GM19438 (cell line): Measurements from ENCODE around the gene HS3ST3A1.
"Not testable (repeated sequence)": the region's sequence is repeated elsewhere in the genome, so short reads cannot be mapped to it uniquely, and the experiment has no call there.

Experiments used
- ATAC-seq: cut with Tn5 transposase; IDR thresholded peaks from one replicate; pipeline ENCODE4 v1.9.1; 2021; ENCODE audit warnings: low read depth; ENCODE audit not compliant: unreplicated experiment

The HS3ST3A1 gene

DNA sequence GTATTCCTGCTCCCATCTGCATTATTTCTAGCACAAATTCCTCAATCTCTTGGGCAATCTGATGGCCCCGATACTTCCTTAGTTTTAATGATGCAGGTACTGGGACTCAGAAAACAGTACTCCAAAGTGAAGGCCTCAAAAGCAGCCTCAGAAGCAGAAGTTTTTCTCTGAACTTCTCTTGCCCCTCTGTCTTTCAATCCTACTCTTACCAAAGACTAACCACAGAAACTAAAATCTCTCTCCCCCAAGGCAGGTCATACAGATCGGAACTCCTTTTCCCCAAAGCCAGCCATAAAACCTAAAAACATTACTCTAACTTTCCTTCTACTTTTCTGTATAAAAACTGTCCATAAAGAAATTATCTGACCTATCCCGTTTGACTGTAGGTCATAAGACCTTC is 103.5 kb downstream of the HS3ST3A1 start:
- ATAC-seq, result no peak

DNA sequence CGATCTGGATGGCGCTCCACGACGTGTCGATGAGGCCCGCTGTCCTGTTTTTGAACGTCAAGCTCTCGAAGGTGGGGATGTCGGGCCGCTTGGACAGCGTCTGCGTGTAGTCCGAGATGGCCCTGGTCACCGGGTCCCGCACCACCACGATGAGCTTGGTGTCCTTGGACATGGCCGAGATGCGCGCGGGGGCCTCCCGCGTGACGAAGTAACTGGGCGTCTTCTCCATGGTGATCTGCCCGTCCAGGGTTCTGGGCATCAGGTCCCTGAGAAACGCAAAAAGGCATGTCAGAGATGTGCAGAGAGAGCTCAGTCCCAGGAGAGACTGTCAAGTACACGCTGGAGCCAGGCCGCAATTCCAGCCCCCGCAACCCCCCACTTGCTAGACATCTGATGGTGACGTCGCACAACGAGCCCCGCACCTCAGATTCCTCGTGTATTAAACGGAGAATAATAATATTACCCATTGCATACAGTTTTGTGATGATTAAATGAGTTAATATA is 105.1 kb downstream of the HS3ST3A1 start:
- ATAC-seq, result not testable (repeated sequence)

DNA sequence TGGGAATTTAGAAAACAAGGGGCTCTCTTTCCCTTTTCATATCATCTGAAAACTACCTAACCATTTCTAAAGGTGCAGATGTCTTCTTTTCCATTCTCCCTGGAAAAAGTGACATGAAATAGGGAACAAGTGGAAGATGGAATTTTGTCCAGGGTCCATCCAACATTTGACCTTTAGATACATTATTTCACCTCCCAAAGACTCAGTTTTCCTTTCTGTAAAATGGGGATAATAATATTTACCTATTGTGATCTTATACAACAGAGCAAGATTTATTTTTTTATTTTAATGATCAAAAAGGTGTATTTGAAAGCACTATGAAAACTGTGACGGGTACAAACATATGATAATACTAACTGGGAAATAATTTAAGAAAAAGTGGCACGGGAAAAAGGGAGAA is 106.3 kb downstream of the HS3ST3A1 start:
- ATAC-seq, result no peak

DNA sequence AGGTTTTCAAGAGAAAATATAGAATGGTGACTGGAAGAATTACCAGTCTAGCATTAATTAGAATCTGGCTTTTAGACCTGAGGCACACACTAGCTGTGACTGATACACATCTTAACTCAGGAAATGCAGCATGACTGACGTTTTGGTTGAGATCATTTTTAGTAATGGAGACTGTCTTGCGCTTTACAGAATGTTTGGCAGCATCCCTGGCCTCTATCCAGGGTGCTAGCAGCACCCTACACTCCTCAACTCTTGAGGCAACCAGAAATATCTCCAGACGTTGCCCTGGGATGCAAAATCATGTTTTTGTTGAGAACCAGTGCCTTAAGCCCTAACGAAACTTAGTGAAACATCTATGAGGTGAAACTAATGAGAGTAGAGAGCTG is 109.0 kb downstream of the HS3ST3A1 start:
- ATAC-seq, result no peak

DNA sequence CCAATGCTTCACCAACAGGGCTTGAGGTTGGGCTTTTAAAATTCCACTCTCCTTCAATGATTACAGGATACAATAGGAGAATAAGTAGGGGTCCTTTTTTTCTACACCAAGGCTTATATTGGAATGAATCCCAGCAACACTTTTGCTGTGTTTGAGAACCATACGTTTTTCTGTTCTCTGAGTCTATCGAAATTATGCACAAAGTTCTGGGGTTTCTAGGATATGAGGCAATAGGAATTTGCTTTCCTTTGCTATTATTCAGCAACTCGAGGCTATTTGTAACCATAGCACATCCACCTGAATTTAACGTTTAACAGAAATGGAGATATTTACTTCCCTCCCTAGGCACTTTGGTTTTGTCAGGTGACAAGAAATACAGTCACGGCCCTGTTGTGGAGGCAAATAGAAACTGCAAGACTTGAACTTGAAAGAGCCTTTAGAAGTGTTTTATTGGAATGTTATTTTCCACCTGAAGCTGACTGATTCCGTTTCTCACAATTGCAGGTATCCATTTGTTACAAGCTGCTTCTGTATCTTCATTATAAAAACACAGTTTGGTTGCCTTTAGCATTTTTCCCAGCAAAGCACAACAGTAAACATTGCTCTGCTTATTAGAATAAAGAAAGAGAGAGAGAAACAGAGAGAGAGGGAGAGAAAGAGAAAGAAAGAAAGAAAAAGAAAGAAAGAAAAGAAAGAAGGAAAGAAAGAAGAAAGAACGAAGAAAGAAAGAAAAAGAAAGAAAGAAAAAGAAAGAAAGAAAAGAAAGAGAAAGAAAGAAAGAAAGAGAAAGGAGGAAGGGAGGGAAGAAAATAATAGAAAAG is 109.6 kb downstream of the HS3ST3A1 start:
- no peak for ATAC-seq

DNA sequence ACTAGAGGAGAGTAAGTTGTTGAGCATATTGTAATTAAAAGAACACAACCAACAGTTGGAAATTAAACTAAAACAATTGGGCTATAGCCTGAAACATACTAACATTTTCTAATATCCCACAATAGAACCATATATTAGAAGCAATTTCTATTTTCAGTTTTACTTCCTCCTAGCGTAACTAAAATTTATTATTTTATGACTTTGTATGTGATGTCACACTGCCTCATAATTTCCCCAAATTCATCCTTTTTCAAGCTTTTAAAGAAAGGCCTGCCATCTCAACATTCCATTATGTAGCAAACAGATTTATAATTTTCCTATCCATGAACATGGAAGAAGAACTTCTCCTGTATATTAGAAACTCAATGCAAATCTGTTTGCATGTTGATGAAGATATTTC is 110.2 kb downstream of the HS3ST3A1 start:
- ATAC-seq, result no peak

DNA sequence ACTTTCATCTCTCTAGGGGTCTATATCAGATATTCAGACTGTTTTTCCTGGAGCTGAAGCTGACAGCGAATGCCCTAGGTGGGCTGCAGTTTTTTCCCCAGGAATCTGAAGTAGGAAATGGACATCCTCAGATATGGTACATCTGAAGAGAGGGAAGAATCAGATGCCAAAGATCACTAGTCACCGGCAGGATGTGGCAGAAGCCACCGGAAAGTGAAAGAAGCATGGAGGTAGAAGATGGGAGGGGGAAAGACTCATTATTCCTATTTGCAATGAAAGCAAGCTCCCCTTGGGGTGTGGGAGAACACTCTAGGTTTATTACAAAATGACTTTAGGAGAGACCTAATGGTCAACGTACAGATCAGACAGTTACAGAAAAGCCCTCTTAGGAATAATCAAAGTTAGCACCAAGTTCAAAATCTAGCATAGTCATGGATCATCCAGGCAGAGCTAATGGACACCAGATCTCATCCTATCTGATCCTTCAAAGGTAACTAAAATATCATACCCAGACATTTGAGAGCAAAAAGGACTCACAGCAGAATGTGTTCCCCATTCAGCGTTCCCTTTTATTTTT is 110.7 kb downstream of the HS3ST3A1 start:
- ATAC-seq, result no peak

DNA sequence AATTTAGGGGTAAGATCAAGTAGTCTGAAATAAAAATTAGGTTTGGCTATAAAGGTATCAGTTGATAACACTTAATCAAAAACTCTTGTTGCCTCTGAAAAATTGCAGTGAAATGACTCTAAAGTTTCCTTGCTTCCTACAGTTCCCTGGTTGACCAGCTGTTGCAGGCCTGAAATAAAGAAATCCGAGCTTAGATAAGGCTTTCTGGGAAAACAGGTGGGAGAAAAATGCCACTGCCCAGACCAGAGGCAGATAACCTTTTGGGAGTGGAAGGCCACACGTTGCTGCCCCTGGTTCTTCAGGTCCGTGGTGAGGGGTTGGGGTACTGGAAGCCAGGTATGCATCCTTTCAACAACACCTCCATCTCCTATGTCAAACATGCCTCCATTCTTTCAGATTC is 111.3 kb downstream of the HS3ST3A1 start:
- no peak for ATAC-seq

DNA sequence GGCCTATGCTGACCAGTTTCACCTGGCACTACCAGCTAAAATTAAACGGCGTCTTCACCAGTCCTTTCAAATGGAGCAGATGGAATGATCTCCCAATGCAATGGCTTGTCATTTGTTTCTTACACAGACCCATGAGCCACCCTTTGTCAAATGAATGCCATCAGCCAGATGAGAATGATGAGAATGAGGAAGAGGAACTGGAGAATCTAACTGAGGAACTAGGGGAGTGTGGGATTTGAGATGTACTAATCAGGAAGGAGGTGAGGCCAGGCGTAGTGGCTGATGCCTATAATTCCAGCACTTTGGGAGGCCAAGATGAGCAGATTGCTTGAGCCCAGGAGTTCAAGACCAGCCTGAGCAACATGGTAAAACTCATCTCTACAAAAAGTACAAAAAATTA is 116.4 kb downstream of the HS3ST3A1 start:
- ATAC-seq, result no peak

DNA sequence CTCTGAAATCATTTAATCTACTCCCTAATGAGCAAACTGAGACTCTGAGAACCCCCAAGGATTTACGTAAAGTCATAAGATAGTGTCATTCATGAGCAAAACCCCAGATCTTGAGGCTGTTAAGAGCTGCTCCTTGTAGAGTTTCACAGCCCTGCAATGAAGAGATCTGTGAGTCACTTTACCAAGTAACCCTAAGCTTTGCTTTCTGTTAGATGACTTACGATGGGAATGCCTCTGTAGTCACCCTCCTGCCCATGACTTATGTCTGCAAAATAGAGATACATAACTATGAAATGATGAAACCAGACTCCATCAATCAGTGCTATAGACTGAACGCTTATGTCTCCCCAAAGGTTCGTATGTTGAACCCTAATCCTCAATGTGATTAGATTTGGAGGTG is 117.7 kb downstream of the HS3ST3A1 start:
- ATAC-seq, result no peak

DNA sequence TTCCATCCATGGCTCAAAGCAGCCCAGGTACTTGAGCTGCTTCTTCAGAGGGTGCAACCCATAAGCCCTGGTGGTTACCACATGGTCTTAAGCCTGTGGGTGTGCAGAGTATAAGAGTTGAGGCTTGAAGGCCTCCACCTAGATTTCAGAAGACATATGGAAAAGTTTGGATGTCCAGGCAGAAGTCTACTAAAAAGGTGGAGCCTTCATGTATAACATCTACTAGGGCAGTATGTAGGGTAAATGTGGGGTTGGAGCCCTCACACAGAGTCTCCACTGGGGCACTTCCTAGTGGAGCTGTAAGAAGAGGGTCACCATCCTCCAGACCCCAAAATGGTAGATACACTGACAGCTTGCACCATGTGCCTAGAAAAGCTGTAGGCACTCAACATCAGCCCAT is 120.9 kb downstream of the HS3ST3A1 start:
- ATAC-seq, result no peak

DNA sequence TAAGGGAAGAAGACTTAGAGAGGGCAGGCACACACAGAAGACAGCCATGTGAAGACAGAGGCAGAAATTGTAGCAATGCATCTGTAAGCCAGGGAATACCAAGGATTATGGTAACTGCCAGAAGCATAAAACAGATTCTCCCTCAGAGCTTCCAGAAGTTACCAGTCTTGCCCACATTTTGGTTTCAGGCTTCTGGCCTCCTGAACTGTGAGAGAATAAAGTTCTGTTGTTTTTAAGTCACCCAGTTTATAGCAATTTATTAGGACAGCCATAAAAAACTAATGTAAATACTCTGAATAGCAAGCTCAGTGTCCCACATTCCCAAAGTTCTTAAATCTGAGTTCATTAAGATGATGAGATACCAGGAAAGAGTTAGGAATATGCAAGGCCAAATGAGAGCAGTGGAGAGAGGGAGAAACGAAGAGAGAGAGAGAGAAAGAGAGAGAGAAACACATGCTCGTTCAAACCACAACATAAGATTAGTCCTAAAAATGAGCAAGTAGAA is 123.4 kb downstream of the HS3ST3A1 start:
- no peak for ATAC-seq

DNA sequence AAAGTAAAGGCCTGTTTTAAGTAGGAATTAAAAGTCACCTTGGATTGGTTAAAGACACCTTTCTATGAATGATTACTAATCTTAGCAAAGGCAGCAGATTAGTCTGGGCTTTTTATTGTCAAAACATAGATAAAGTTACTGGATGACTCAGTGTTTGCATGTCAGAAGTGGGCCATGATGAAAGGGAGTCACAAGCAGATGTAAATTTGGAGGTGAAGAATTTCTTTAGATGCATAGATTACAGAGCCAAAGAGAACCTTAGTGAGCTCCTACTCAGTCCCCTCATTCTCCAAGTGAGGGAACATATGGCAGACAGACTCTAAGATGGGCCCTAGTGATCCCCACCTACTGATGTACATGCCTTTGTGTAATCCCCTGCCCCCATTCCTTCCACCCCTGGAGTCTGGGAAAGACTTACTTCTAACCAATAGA is 124.5 kb downstream of the HS3ST3A1 start:
- ATAC-seq, result no peak

DNA sequence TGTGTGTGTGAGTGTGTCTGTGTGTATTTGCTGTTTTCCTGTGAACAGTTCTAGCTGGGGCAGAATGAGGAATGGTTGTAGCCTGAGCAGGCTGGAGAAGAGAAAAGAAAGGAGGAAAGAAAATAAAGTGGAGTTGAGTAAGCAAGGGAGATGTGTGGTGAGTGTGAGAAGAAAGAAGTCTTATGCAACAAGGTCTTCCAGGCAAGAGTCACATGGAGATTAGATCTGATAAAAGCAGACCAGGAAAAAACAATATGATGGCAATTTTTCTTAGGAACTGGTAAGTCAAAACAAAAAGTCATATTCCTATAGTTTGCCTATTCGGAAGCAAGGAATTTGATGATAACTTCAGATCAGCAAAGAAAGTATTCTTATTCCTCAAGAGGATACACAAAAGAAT is 125.0 kb downstream of the HS3ST3A1 start:
- no peak for ATAC-seq

DNA sequence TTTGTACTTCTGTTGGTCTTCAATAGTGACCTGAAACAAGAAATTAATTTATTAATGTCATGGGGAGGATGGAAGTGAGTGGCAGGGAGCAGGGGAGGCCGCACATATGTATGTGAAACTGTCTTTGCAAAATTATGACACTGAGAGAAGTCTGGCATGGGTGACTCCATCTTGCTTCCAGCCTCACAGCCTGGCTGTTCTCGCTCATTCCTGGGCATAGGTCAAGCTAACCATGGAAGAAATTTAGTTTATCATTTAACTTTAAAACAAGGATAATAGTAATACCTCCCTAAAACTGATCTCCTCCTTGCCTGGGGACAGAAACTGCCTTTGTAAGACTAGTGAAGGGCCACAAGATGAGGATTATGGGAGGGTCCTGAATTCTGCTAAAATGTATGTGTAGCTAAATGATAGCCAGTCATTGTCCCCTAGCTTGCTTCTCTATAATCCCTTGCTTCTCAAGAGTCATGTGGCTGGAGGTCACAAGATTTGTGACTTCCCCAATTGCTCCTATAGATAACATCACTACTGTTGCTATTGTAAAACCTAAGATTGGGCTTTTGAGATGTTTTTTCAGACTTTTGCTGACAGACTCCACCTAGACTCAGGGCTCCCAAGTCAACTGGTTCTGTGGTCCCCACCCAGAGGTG is 126.0 kb downstream of the HS3ST3A1 start:
- no peak for ATAC-seq

DNA sequence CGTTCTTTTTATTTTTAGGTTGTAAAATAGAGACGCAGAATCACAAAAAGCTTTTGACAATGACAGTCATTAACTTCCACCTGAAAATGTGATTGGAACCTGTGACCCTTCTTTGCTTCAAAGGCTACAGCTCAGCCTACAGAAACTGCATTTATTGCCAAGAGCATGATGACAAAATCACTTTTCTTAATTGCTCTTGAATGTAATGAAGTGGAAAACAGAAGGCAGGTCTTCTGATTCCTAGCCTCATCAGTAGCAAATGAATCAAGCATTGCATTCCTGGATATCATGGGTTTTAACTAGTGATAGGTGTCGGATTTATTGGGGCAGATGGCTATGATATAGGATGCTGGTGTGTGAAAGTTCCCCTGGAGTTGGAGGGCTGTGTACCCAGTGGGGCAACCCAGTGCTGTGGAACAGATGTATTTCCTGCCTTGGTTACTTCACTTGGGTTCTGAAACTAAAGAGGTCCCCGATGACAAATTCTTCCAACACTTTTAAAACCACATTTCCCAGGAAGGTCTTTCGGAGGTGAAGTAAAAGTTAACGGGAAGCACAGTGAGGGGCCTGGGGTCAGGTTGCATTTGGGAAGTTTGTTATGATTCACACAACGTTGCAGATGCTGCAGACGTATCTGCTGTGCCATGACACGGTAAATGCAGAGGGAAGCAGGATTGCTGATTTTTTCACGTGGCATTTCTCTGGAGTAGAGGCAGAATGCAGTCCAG is 127.5 kb downstream of the HS3ST3A1 start:
- ATAC-seq, result no peak

DNA sequence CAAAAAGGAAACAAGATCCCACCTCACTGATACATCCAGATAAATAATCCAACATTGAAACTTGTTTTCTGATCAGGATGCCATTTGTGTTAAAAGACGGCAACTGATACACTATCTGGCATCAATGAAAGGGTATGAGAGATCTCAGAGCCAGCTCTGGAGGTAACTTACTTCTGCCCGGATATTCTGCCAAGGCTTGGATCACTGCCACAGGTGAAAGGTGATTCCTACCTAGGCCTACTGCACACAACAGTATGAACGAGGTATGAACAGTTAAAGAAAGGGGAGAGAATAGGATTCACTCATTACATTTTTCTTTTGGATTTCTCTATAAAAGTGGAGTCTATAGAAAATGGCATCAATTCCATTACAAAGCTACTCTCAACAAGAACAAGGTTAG is 136.1 kb downstream of the HS3ST3A1 start:
- no peak for ATAC-seq

DNA sequence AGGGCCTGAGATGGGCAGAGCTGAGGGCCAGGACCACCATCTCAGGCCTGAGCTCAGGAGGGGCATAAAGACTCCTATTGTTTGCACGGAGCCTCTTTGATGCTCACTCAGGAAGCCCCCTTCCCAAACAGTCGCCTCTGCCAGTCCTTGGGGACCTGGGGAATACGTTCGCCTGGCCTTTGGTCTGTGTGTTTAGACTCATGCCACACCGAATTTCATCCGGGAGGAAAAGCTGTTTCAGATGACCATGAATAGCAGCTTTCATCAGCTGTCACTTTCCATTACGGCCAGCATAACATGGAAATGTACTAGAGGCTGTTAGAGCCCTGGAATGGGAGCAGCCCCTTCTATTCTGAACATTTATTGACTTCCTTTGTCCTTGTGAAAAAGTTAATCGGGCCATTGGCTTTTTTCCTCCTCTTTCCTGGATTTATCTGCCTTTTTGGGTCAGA is 139.0 kb downstream of the HS3ST3A1 start:
- no peak for ATAC-seq

DNA sequence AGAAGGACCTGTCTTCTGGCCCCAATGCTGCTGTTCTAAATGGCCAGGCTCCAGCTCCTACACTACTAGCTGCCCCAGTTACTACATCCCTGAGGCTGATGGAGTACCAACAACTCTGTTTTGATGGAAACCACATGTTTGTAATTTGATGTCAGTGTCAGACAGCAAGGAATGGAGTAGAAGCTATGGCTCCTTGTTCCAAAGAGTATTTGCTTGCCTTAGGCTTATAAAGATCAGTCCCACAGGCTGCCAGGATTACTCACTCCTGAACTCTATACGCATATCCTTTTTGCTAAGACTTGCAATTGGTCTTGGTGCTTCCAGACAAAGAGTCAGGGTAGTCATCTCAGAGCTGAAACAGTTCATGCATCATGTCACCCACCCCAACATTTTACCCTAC is 139.6 kb downstream of the HS3ST3A1 start:
- no peak for ATAC-seq

DNA sequence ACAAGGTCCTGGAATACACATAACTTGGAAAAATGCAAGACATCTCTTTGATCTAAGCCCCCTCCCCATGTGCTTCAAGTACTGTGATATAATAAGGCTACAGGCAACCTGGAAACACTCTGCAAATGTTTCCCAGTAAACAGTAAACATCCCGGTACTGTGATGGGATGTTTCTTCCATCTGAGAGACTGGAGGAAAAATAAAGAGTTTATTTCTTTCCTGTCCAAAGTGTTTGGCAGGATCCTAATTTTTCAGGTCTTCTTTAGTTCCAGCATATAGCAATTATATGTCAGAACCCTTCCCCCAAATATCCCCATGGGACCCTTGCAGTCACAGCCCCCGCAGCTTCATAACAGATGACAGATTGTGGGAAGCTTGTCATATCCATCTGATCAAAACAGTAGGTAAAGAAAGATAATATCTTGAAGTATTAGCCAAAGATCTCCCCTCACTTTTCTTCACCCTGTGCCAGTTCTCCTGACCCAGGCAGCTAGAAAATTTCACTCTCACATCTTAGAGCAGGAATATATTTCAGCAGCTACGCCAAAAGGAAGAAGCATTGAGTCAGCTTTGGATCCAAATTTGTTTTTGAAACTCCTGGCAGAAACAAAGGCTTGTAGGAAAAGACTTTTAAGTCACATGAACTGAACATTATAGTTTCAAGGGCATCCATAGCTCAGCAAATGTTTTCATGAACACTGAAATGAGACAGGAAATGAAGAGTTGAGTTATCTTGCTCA is 141.3 kb downstream of the HS3ST3A1 start:
- no peak for ATAC-seq
